Transverse colon (tissue), 4 donors: ENCODE results near the gene CT47B1. TPM values are rescaled to one million over a fixed set of nuclear protein-coding genes. Genes with fewer than 3 reads are reported as not detected.
"Not testable (repeated sequence)": the region's sequence is repeated elsewhere in the genome, so short reads cannot be mapped to it uniquely, and the experiment has no call there.

ENCODE experiments used
- DNase-seq: peaks from one replicate; pipeline ENCODE4 v3.0.0-alpha.2; 2019
- H3K27ac ChIP-seq, 4 donors: fragments of 200-600 bp; sonication (generic); 2 replicates each; pipeline ENCODE4 v1.5.1; 2016 to 2018; ENCODE audit warnings: inconsistent platforms in 4 of 4
- H3K27me3 ChIP-seq: fragments of 200-600 bp; sonication (generic); 2 replicates; pipeline ENCODE4 v1.5.1; 2017; ENCODE audit warnings: inconsistent platforms
- H3K36me3 ChIP-seq, 4 donors: fragments of 200-600 bp; sonication (generic); 2 replicates each; pipeline ENCODE4 v1.5.1; 2017 to 2019; ENCODE audit warnings: inconsistent platforms in 4 of 4
- H3K4me1 ChIP-seq, 4 donors: fragments of 200-600 bp; sonication (generic); 2 replicates each; pipeline ENCODE4 v1.5.1; 2017 to 2020; ENCODE audit warnings: inconsistent platforms in 4 of 4
- H3K4me3 ChIP-seq, 4 donors: fragments of 200-600 bp; sonication (generic); 1 replicate in 1 of 4; 2 replicates in 3 of 4; pipeline versions ENCODE4 v1.5.1 to v1.6.1; 2017 to 2019; ENCODE audit warnings: inconsistent platforms in 4 of 4
- H3K9me3 ChIP-seq, 2 donors: fragments of 200-600 bp; sonication (generic); 2 replicates each; pipeline ENCODE4 v1.5.1; 2017 to 2019; ENCODE audit warnings: inconsistent platforms in 2 of 2
- CTCF ChIP-seq, 5 experiments: fragments of 200-600 bp in 3 of 5; fragments of 450-650 bp in 2 of 5; sonication (generic) in 3 of 5; IDR thresholded peaks; 1 replicate in 2 of 5; 2 replicates in 3 of 5; pipeline ENCODE4 v1.5.1; 2016 to 2017; ENCODE audit warnings: antibody characterized with exemption in 5 of 5, inconsistent platforms in 3 of 5, mild to moderate bottlenecking in 2 of 5, moderate library complexity in 1 of 5
- EP300 ChIP-seq: sonication (generic); formaldehyde crosslinking; IDR thresholded peaks from one replicate; pipeline ENCODE4 v1.6.1; 2017; ENCODE audit warnings: antibody characterized with exemption, low read depth
- POLR2A ChIP-seq: fragments of 450-650 bp; IDR thresholded peaks from one replicate; pipeline ENCODE4 v1.6.1; 2016; ENCODE audit warnings: antibody characterized with exemption, mild to moderate bottlenecking, moderate library complexity
- POLR2AphosphoS5 ChIP-seq, 3 donors: sonication (generic); formaldehyde crosslinking; IDR thresholded peaks; one replicate each; pipeline ENCODE4 v1.6.1; 2016; ENCODE audit warnings: antibody characterized with exemption in 3 of 3
- WGBS, 2 donors: methylation state at CpG; one replicate each; pipeline ENCODE4 v1.1.5; 2018; ENCODE audit warnings: low coverage in 1 of 2; 5-methylcytosine and 5-hydroxymethylcytosine counted together
- in situ Hi-C, 4 donors: fragments of 200-750 bp; cut with MboI; loops; one replicate each; pipeline versions ENCODE4 v1.15.0 to v1.15.1; 2017; ENCODE audit warnings: low sequenced_read_pairs in 3 of 4, low pct_ligation_motif_present in 1 of 4, low pct_unique_long_range_greater_than_20kb in 1 of 4
- intact Hi-C: fragments of 100-400 bp; cut with DNase I; formaldehyde crosslinking; loops from one replicate; pipeline ENCODE4 v1.15.1; 2023; ENCODE audit warnings: low total_unique reads
- total RNA-seq, 4 donors: library from RNA; depleted of rRNA; stranded (reverse); fragments of >200 nt; gene quantifications; one replicate each; pipeline ENCODE4 v1.1.0, GENCODE V29; 2016

The CT47B1 gene
- not detected for total RNA-seq

- H3K27me3 ChIP-seq, H3K27ac ChIP-seq, H3K36me3 ChIP-seq, H3K4me1 ChIP-seq, H3K9me3 ChIP-seq, in situ Hi-C loops, H3K4me3 ChIP-seq, DNase-seq, intact Hi-C loops: not testable (repeated sequence)
- no CpG with 5 or more reads among the region's 7 CpGs for WGBS, 2 donors
Measured at GRCh38 chrX:120875766-120876165, at the start of gene CT47B1. TSS of gene CT47B1 (minus strand) at chrX:120875866. CDS start at chrX:120875670, 196 bp downstream.

GRCh38 chrX:120874678-120875557 is 748 bp downstream of the CT47B1 start:
- H3K4me3 ChIP-seq = no peak overlapping the region
- intact Hi-C loops = no loop called here
- TF ChIP-seq EP300 (no peak), CTCF (IDR thresholded peaks at IDR 0.05) (no peak), POLR2A (no peak), POLR2AphosphoS5 (IDR thresholded peaks at IDR 0.05) (no peak)
- no peaks in the 10 kb centered on the region for H3K27me3 ChIP-seq
- no peak for DNase-seq
- in situ Hi-C loops = no loop called here
- H3K36me3 ChIP-seq = no peaks in the 10 kb centered on the region
- H3K9me3 ChIP-seq = no peaks in the 10 kb centered on the region
- WGBS, 2 donors = 95% methylated on average over 56 of the region's 61 CpGs; no CpG with 5 or more reads in 1 of the 2 donors
- no peak overlapping the region for H3K27ac ChIP-seq
- H3K4me1 ChIP-seq = no peaks in the 10 kb centered on the region

GRCh38 chrX:120857240-120857639 is 18.4 kb downstream of the CT47B1 start:
- 42% methylated on average over 3 of the region's 4 CpGs; no CpG with 5 or more reads in 1 of the 2 donors for WGBS, 2 donors
- in situ Hi-C loops = no loop called here
- no peaks in the 10 kb centered on the region for H3K36me3 ChIP-seq
- no peaks in the 10 kb centered on the region for H3K9me3 ChIP-seq
- TF ChIP-seq POLR2AphosphoS5 (IDR thresholded peaks at IDR 0.05) = no peak
- TF ChIP-seq EP300 = no peak
- no peak for TF ChIP-seq POLR2A
- TF ChIP-seq CTCF (IDR thresholded peaks at IDR 0.05) = no peak
- intact Hi-C loops = no loop called here
- no peak for DNase-seq
- no peaks in the 10 kb centered on the region for H3K27me3 ChIP-seq
- H3K27ac ChIP-seq = no peak overlapping the region
- no peaks in the 10 kb centered on the region for H3K4me1 ChIP-seq
- H3K4me3 ChIP-seq = no peak overlapping the region

- no peak overlapping the region for H3K4me3 ChIP-seq
- DNase-seq = no peak
- WGBS, 2 donors = 61% methylated on average over 2 of the region's 2 CpGs; no CpG with 5 or more reads in 1 of the 2 donors
- no peaks in the 10 kb centered on the region for H3K27me3 ChIP-seq
- no peaks in the 10 kb centered on the region for H3K9me3 ChIP-seq
- no peaks in the 10 kb centered on the region for H3K4me1 ChIP-seq
- no peaks in the 10 kb centered on the region for H3K36me3 ChIP-seq
- TF ChIP-seq POLR2A (no peak), CTCF (IDR thresholded peaks at IDR 0.05) (no peak), EP300 (no peak), POLR2AphosphoS5 (IDR thresholded peaks at IDR 0.05) (no peak)
- intact Hi-C loops = no loop called here
- in situ Hi-C loops = no loop called here
- H3K27ac ChIP-seq = no peak overlapping the region
Measured at GRCh38 chrX:120840827-120841226, 34.8 kb downstream of the CT47B1 start.

- in situ Hi-C loops = no loop called here
- H3K4me1 ChIP-seq = no peaks in the 10 kb centered on the region
- intact Hi-C loops = no loop called here
- H3K27me3 ChIP-seq = no peaks in the 10 kb centered on the region
- H3K4me3 ChIP-seq = no peak overlapping the region
- H3K9me3 ChIP-seq = no peaks in the 10 kb centered on the region
- H3K27ac ChIP-seq = no peak overlapping the region
- no peaks in the 10 kb centered on the region for H3K36me3 ChIP-seq
- DNase-seq = no peak
- no peak for TF ChIP-seq POLR2A
- TF ChIP-seq POLR2AphosphoS5 (IDR thresholded peaks at IDR 0.05) = no peak
- no peak for TF ChIP-seq EP300
- no peak for TF ChIP-seq CTCF (IDR thresholded peaks at IDR 0.05)
Measured at GRCh38 chrX:120839491-120839890, 36.2 kb downstream of the CT47B1 start.

- H3K4me1 ChIP-seq, H3K27ac ChIP-seq, H3K36me3 ChIP-seq, H3K27me3 ChIP-seq, in situ Hi-C loops, H3K9me3 ChIP-seq, intact Hi-C loops, DNase-seq, H3K4me3 ChIP-seq: not testable (repeated sequence)
- 85% methylated on average over 1 of the region's 1 CpG; no CpG with 5 or more reads in 1 of the 2 donors for WGBS, 2 donors
Measured at GRCh38 chrX:120827213-120827612, 48.5 kb downstream of the CT47B1 start.
